Bronchial epithelial cell (primary cell): ENCODE results near the gene NTN3. TPM values are rescaled to one million over a fixed set of nuclear protein-coding genes. Genes with fewer than 3 reads are reported as not detected.
"Not testable (repeated sequence)": the region's sequence is repeated elsewhere in the genome, so short reads cannot be mapped to it uniquely, and the experiment has no call there.

Source experiments
- DNase-seq: peaks from one replicate; pipeline ENCODE4 v3.0.0-alpha.2; 2010; ENCODE audit warnings: low read depth
- FAIRE-seq: peaks from 2 replicates; lab custom pipeline; 2011; peaks lifted over from hg19 to GRCh38; lab: Jason Lieb, UNC
- H3K27me3 ChIP-seq: 2 replicates; pipeline ENCODE4 v1.5.1; 2011; ENCODE audit warnings: low read length; ENCODE audit not compliant: control insufficient read depth, insufficient read depth
- H3K36me3 ChIP-seq: 2 replicates; pipeline ENCODE4 v1.5.1; 2011; ENCODE audit warnings: low read length; ENCODE audit not compliant: control insufficient read depth, insufficient read depth
- H3K4me3 ChIP-seq: 2 replicates; pipeline ENCODE4 v1.5.1; 2011; ENCODE audit warnings: mild to moderate bottlenecking, low read depth, low read length, control low read depth
- CTCF ChIP-seq: IDR thresholded peaks from 2 replicates; pipeline ENCODE4 v1.5.1; 2011; ENCODE audit warnings: mild to moderate bottlenecking, moderate library complexity, low read length, control low read depth, inconsistent platforms; ENCODE audit not compliant: insufficient read depth, severe bottlenecking
- total RNA-seq: library from RNA; depleted of rRNA; stranded (reverse); fragments of >200 nt; gene quantifications from 2 replicates; pipeline ENCODE4 v1.2.1, GENCODE V29; 2014

The NTN3 gene
- total RNA-seq, 1 donor from 2014 or later: not detected

- H3K4me3 ChIP-seq: no peak overlapping the region
- no peaks in the 10 kb centered on the region for H3K27me3 ChIP-seq
- no peak for FAIRE-seq
- no peak for DNase-seq
- H3K36me3 ChIP-seq: peaks cover 21% of the 10 kb centered on the region
- no peak for TF ChIP-seq CTCF
Measured at GRCh38 chr16:2437032-2437790, 33.9 kb upstream of the NTN3 start.

- no peak for FAIRE-seq
- Histone ChIP-seq H3K27me3 (no peaks in the 10 kb centered on the region), H3K4me3 (no peak overlapping the region), H3K36me3 (peaks cover 15% of the 10 kb centered on the region)
- TF ChIP-seq CTCF: no peak
- DNase-seq: no peak
Measured at GRCh38 chr16:2438121-2438520, 33.0 kb upstream of the NTN3 start.

- H3K27me3 ChIP-seq: no peaks in the 10 kb centered on the region
- DNase-seq: no peak
- no peak for TF ChIP-seq CTCF
- FAIRE-seq: no peak
- no peak overlapping the region for H3K4me3 ChIP-seq
- H3K36me3 ChIP-seq: peaks cover 16% of the 10 kb centered on the region
Measured at GRCh38 chr16:2439598-2439997, 31.5 kb upstream of the NTN3 start.

- FAIRE-seq, DNase-seq, H3K27me3 ChIP-seq, H3K4me3 ChIP-seq: not testable (repeated sequence)
- peaks cover 19% of the 10 kb centered on the region for H3K36me3 ChIP-seq
Measured at GRCh38 chr16:2441143-2441804, 29.8 kb upstream of the NTN3 start.

GRCh38 chr16:2443555-2443954 lies 27.5 kb upstream of the NTN3 start:
- no peak overlapping the region for H3K4me3 ChIP-seq
- H3K36me3 ChIP-seq: peaks cover 14% of the 10 kb centered on the region
- no peaks in the 10 kb centered on the region for H3K27me3 ChIP-seq
- DNase-seq (no peak), FAIRE-seq (no peak)
- no peak for TF ChIP-seq CTCF

- Histone ChIP-seq H3K4me3 (no peak overlapping the region), H3K36me3 (peaks cover 18% of the 10 kb centered on the region), H3K27me3 (no peaks in the 10 kb centered on the region)
- TF ChIP-seq CTCF: no peak
- FAIRE-seq (peak; percentile 40), DNase-seq (peak; percentile 48)
Measured at GRCh38 chr16:2447920-2448583, 23.0 kb upstream of the NTN3 start.
